OCI-LY3 (cell line): ENCODE results near the gene SCN4B.

Source experiments
- H2AFZ ChIP-seq: fragments of 200-600, 300-600 bp; shearing (Covaris generic); 2 replicates; pipeline ENCODE4 v1.6.0; 2014; ENCODE audit warnings: antibody characterized with exemption, low read depth, low read length
- H3K27ac ChIP-seq: fragments of 200-600, 300-600 bp; sonication (generic); 2 replicates; pipeline ENCODE4 v1.5.1; 2014; ENCODE audit warnings: mild to moderate bottlenecking, low read length, moderate library complexity, mixed read lengths
- H3K27me3 ChIP-seq: fragments of 200-600, 300-600 bp; sonication (generic); 2 replicates; pipeline ENCODE4 v1.6.1; 2014; ENCODE audit warnings: low read depth, low read length, mixed read lengths
- H3K36me3 ChIP-seq: fragments of 200-600, 300-600 bp; sonication (generic); replicated peaks from 2 replicates; pipeline ENCODE3; 2014; ENCODE audit warnings: low read depth, low read length, mixed read lengths
- H3K4me1 ChIP-seq: fragments of 300-600, 200-600 bp; sonication (generic); 2 replicates; pipeline ENCODE4 v1.6.1; 2014; ENCODE audit warnings: low read length, mixed read lengths
- H3K4me2 ChIP-seq: fragments of 200-600, 300-600 bp; sonication (generic); 2 replicates; pipeline ENCODE4 v1.6.1; 2014; ENCODE audit warnings: low read length, mixed read lengths
- H3K4me3 ChIP-seq: fragments of 300-600, 200-600 bp; sonication (generic); 2 replicates; pipeline ENCODE4 v1.5.1; 2014; ENCODE audit warnings: antibody characterized with exemption, mild to moderate bottlenecking, low read length, moderate library complexity
- H3K79me2 ChIP-seq: fragments of 300-600, 200-600 bp; shearing (Covaris generic); 2 replicates; pipeline ENCODE4 v1.6.1; 2014; ENCODE audit warnings: mild to moderate bottlenecking, low read length, mixed read lengths
- H3K9ac ChIP-seq: fragments of 300-600, 200-600 bp; shearing (Covaris generic); 2 replicates; pipeline ENCODE4 v1.6.0; 2014; ENCODE audit warnings: mild to moderate bottlenecking, low read length, moderate library complexity
- H3K9me3 ChIP-seq: fragments of 200-600, 300-600 bp; shearing (Covaris generic); 2 replicates; pipeline ENCODE4 v1.6.1; 2014; ENCODE audit warnings: low read length, mixed read lengths; ENCODE audit not compliant: insufficient read depth
- H4K20me1 ChIP-seq: fragments of 200-600, 300-600 bp; sonication (generic); 2 replicates; pipeline ENCODE4 v1.6.1; 2016; ENCODE audit warnings: low read length, mixed read lengths; ENCODE audit not compliant: insufficient read depth
- EZH2phosphoT487 ChIP-seq: fragments of 200-600 bp; shearing (Covaris generic); IDR thresholded peaks from 2 replicates; pipeline ENCODE4 v1.6.1; 2018; ENCODE audit warnings: antibody characterized with exemption, mixed run types, low read depth
- TF ChIP-seq, protein P1 (sequence below): fragments of 200-600, 300-600 bp; sonication (generic); IDR thresholded peaks from 2 replicates; pipeline ENCODE4 v1.5.1; 2014; ENCODE audit warnings: antibody characterized with exemption, low read length, low read depth

The SCN4B gene

DNA sequence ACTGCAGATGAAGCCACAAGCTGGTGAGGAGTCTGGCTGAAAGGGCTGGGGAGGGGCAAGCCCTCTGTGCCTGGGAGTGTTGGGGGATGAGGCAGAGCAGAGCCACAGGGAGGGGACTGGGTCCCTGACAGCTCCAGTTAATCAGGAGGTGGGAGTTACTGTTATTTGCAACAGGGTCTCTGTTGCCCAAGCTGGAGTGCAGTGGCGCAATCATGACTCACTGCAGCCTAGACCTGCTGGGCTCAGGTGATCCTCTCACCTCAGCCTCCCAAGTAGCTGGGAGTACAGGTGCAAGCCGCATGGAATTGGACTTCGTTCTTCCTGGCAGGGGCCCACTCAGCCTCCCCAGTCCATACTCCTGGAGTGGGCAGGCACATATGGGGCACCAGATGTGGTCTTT lies 16.1 kb upstream of the SCN4B start:
- TF ChIP-seq, protein P1, sequence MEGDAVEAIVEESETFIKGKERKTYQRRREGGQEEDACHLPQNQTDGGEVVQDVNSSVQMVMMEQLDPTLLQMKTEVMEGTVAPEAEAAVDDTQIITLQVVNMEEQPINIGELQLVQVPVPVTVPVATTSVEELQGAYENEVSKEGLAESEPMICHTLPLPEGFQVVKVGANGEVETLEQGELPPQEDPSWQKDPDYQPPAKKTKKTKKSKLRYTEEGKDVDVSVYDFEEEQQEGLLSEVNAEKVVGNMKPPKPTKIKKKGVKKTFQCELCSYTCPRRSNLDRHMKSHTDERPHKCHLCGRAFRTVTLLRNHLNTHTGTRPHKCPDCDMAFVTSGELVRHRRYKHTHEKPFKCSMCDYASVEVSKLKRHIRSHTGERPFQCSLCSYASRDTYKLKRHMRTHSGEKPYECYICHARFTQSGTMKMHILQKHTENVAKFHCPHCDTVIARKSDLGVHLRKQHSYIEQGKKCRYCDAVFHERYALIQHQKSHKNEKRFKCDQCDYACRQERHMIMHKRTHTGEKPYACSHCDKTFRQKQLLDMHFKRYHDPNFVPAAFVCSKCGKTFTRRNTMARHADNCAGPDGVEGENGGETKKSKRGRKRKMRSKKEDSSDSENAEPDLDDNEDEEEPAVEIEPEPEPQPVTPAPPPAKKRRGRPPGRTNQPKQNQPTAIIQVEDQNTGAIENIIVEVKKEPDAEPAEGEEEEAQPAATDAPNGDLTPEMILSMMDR = no peak
- no peak for TF ChIP-seq EZH2phosphoT487
- Histone ChIP-seq H3K4me1 (peaks cover 6% of the 10 kb centered on the region), H3K27me3 (peaks cover 6% of the 10 kb centered on the region), H3K27ac (no peak overlapping the region), H3K79me2 (no peaks in the 10 kb centered on the region), H3K4me2 (no peak overlapping the region), H3K36me3 (no peaks in the 10 kb centered on the region), H4K20me1 (no peaks in the 10 kb centered on the region), H3K9ac (no peak overlapping the region), H3K9me3 (no peaks in the 10 kb centered on the region), H3K4me3 (no peak overlapping the region), H2AFZ (no peak overlapping the region)

DNA sequence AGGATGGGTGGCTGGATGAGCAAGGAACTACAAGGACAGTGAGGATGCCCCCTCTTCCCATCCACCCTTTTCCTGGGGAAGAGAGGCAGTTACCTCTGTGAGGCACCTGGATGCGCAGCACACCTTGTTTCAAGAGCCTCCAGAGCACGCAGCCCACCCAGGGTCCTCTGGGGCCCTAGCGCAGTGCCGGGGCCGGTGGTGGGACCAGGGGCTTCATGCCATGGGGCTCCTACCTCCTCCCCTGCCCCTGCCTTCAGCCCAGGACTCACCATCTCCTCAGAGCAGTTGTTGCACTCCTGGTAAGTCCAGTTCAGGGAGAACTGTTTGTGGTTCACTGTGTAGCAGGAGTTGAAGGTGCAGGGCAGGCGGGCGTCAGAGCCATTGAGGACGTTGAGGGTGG lies 15.7 kb upstream of the SCN4B start:
- H3K79me2 ChIP-seq = no peaks in the 10 kb centered on the region
- no peaks in the 10 kb centered on the region for H4K20me1 ChIP-seq
- H3K4me2 ChIP-seq = no peak overlapping the region
- H3K9ac ChIP-seq = no peak overlapping the region
- no peak overlapping the region for H3K4me3 ChIP-seq
- peaks cover 9% of the 10 kb centered on the region for H3K4me1 ChIP-seq
- no peak overlapping the region for H3K27ac ChIP-seq
- TF ChIP-seq, protein P1 = no peak
- peaks cover 9% of the 10 kb centered on the region for H3K27me3 ChIP-seq
- no peak overlapping the region for H2AFZ ChIP-seq
- H3K9me3 ChIP-seq = no peaks in the 10 kb centered on the region
- no peaks in the 10 kb centered on the region for H3K36me3 ChIP-seq

DNA sequence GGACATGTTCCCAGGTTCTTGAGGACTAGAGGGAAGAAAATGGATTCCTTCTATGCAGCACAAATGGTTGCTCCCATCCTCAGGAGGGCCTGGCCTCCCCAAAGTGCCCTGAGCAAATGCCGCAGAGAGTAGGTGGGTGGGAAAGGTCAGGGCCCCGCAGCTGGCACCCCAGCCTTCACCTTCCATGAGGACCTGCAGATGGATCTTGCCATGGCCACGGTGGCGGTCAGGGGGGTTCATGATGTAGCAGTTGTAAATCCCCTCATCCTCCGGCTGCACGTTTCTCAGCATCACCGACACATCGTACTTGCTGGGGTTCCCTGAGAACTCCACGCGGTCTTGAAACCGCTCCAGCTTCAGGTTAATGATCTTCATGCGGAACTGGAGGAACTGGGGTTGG lies 15.3 kb upstream of the SCN4B start:
- no peaks in the 10 kb centered on the region for H3K79me2 ChIP-seq
- no peaks in the 10 kb centered on the region for H4K20me1 ChIP-seq
- no peak overlapping the region for H3K27ac ChIP-seq
- H3K4me1 ChIP-seq = peaks cover 13% of the 10 kb centered on the region
- no peak overlapping the region for H2AFZ ChIP-seq
- H3K9me3 ChIP-seq = no peaks in the 10 kb centered on the region
- no peak overlapping the region for H3K4me3 ChIP-seq
- H3K9ac ChIP-seq = no peak overlapping the region
- H3K4me2 ChIP-seq = no peak overlapping the region
- H3K27me3 ChIP-seq = peaks cover 12% of the 10 kb centered on the region
- TF ChIP-seq, protein P1 = no peak
- TF ChIP-seq EZH2phosphoT487 = no peak
- no peaks in the 10 kb centered on the region for H3K36me3 ChIP-seq

DNA sequence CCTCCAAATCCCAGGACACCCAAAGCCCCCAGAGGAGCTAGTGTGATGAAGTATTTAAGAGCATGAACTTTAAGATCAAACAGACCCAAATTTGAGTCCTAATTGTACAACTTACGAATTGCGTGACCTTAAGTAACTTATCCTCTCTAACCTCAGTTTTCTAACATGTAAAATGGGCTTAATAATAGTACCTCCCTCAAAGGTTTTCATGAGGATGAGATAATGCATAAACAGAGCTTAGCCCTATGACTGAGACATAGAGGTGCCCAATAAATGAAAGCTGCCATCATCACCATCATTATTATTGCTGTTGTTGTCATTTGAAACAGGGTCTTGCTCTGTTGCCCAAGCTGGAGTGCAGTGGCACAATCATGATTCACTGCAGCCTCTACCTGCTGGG lies 14.6 kb upstream of the SCN4B start:
- no peak overlapping the region for H3K4me2 ChIP-seq

More for the DNA sequence above, 14.6 kb upstream of the SCN4B start:
- Histone ChIP-seq H3K79me2 (no peaks in the 10 kb centered on the region), H3K9ac (no peak overlapping the region), H3K27me3 (peaks cover 18% of the 10 kb centered on the region), H2AFZ (no peak overlapping the region), H3K4me3 (no peak overlapping the region), H3K36me3 (no peaks in the 10 kb centered on the region), H3K27ac (no peak overlapping the region), H3K9me3 (no peaks in the 10 kb centered on the region), H4K20me1 (no peaks in the 10 kb centered on the region), H3K4me1 (peaks cover 18% of the 10 kb centered on the region)
- TF ChIP-seq, protein P1 = no peak
- no peak for TF ChIP-seq EZH2phosphoT487
